ENCODE data around the gene RNF44.

GRCh38 chr5:176501333-176501732 is 35.9 kb downstream of the RNF44 start:
- TF ChIP-seq, protein P1, sequence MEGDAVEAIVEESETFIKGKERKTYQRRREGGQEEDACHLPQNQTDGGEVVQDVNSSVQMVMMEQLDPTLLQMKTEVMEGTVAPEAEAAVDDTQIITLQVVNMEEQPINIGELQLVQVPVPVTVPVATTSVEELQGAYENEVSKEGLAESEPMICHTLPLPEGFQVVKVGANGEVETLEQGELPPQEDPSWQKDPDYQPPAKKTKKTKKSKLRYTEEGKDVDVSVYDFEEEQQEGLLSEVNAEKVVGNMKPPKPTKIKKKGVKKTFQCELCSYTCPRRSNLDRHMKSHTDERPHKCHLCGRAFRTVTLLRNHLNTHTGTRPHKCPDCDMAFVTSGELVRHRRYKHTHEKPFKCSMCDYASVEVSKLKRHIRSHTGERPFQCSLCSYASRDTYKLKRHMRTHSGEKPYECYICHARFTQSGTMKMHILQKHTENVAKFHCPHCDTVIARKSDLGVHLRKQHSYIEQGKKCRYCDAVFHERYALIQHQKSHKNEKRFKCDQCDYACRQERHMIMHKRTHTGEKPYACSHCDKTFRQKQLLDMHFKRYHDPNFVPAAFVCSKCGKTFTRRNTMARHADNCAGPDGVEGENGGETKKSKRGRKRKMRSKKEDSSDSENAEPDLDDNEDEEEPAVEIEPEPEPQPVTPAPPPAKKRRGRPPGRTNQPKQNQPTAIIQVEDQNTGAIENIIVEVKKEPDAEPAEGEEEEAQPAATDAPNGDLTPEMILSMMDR (IDR thresholded peaks at IDR 0.05), result no peak
- no peak for TF ChIP-seq POLR2A (IDR thresholded peaks at IDR 0.05)
